HG03280 (cell line): ENCODE data around the gene LMBR1.
"Not testable (repeated sequence)": the region's sequence is repeated elsewhere in the genome, so short reads cannot be mapped to it uniquely, and the experiment has no call there.

Experiments
- ATAC-seq: cut with Tn5 transposase; IDR thresholded peaks from one replicate; pipeline ENCODE4 v1.9.1; 2021; ENCODE audit warnings: mild to moderate bottlenecking, moderate library complexity; ENCODE audit not compliant: unreplicated experiment

LMBR1 gene

DNA sequence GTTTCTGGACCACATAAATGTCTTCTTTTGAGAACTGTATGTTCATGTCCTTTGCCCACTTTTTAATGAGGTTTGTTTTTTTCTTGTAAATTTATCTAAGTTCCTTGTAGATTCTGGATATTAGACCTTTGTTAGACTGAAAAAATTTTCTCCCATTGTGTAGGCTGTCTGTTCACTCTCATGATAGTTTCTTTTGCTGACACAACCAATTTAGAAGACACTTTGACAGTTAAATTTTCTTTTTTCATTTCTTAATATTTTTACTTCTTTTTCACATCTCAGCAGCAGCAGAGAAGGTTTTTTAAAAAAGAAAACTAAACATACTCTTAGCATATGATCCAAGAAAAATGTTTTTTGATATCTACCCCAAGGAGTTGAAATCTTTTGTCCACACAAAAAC, 190.6 kb downstream of the LMBR1 start:
- no peak for ATAC-seq

DNA sequence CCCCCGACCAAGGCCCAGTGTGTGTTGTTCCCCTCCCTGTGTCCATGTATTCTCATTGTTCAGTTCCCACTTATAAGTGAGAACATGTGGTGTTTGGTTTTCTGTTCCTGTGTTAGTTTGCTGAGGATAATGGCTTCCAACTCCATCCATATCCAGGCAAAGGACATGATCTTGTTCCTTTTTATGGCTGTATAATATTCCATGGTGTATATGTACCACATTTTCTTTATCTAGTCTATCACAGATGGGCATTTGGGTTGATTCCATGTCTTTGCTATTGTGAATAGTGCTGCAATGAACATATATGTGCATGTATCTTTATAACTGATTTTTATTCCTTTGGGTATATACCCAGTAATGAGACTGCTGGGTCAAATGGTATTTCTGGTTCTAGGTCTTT, 191.2 kb downstream of the LMBR1 start:
- not testable (repeated sequence) for ATAC-seq

DNA sequence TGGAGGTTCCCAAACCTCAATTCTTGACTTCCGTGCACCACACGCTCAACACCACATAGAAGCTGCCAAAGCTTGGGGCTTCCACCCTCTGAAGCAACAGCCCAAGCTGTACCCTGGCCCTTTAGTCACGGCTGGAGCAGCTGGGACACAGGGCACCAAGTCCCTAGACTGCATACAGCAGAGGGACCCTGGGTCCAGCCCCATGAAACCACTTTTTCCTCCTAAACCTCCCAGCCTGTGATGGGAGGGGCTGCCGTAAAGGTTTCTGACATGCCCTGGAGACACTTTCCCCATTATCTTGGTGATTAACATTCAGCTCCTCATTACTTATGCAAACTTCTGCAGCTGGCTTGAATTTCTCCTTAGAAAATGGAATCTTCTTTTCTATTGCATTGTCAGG, 194.5 kb downstream of the LMBR1 start:
- ATAC-seq, result not testable (repeated sequence)

DNA sequence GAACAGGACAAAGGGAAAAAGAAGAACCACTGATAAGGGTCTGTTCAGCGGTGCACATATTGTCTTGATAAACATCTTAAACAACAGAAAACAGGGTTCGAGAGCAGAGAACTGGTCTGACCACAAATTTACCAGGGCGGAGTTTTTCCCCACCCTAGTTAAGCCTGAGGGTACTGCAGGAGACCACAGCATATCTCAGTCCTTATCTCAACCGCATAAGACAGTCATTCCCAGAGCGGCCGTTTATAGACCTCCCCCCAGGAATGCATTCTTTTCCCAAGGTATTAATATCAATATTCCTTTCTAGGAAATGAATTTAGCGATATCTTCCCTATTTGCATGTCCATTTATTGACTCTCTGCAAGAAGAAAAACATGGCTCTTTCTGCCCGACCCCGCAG, 195.7 kb downstream of the LMBR1 start:
- not testable (repeated sequence) for ATAC-seq

DNA sequence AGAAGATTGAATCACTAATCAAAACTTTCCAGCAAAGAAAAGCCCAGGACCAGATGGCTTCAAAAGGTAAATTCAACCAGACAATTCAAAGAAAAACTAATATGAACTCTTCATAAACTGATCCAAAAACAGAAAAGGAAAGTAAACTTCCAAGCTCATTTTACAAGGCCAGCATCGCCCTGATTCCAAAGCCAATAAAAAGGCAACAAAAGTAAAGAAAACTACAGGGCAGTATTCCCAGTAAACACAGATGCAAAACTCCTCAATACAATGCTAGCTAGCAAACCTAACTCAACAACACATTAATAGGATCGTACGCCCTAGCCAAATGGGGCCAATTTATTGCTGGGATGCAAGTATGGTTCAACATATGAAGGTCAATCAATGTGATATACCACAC, 199.4 kb downstream of the LMBR1 start:
- no peak for ATAC-seq

DNA sequence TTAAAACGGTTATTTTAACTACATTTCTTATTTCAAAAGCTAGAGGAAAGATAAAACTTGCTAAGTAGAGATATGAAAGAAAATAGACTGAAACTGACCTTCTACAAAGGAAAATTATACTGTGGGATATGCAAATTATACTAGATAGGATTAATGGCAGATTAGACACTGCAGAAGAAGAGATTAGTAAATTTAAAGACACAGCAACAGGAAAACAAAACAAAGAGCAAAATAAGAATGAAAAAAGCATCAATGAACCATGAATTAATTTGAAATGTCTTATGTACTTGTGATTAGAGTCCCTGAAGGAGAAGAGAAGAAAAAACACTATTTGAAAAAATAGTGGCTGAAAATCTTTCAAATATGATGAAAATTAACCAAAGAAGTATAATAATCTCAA, 200.1 kb downstream of the LMBR1 start:
- no peak for ATAC-seq

DNA sequence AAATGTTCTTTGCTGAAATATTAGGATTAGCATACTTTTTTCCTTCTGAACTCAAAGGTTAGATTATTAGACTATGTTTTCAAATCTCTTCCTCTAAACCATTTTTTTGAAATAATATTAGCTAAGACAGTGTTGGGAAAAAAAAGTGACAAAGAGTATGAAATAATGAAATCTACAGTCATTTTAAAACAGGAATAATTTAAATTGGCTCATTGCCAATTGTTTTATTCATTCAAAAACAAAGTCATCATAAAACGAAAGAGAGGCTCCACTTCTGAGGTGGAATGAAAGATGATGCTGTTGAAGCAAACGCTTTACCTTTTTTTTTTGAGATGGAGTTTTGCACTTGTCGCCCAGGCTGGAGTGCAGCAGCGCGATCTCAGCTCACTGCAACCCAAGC, 201.2 kb downstream of the LMBR1 start:
- no peak for ATAC-seq

DNA sequence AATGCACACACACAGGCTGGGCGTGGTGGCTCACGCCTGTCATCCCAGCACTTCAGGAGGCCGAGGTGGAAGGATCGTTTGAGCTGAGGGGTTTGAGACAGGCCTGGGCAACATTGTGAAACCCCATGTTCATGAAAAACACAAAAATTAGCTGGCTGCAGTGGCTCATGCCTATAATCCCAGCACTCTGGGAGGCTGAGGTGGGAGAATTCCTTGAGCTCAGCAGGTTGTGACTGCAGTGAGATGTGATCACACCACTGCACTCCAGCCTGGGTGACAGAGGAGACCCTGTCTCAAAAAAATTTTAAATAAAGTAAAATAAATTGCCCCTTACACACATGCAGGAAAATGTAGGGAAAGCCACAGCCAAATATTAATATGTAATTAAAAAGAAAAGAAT, 208.3 kb downstream of the LMBR1 start:
- no peak for ATAC-seq

DNA sequence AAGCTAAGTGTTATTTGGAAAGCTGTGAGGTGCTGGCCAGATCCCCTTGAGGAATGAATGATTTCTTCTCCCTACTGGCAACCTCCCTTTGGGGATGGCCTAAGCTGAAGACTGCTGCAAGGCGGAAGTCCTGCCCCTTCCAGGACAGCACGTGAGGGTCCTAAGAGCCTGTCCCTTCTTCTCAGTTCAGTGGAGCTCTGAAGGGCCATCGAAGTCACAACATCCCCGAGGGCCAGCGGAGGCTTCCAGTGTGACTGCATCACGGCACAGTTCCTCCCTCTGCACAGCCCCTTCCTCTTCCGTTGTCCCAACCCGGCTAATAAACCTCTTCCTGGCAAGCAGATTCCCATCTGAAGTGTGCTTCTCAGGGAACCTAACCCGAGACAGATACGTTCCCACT, 208.7 kb downstream of the LMBR1 start:
- ATAC-seq, result no peak

DNA sequence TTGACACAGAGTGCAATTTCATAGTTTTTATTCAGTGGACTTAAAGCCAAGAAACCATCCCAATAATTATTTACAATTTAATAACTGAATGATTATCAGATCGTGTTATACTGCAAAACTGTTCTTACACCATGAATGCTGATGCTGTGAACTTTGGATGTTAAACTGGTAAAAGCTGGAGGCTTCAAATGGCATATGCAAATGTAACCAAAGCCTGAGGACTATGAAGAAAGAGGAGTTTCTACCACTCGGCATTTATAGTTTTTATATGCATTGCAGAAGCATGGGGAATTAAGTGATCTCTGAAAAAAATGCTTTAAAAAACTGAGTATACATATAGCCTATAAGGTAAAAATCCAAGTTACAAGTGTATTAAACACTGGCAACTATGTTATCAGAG, 210.1 kb downstream of the LMBR1 start:
- no peak for ATAC-seq

DNA sequence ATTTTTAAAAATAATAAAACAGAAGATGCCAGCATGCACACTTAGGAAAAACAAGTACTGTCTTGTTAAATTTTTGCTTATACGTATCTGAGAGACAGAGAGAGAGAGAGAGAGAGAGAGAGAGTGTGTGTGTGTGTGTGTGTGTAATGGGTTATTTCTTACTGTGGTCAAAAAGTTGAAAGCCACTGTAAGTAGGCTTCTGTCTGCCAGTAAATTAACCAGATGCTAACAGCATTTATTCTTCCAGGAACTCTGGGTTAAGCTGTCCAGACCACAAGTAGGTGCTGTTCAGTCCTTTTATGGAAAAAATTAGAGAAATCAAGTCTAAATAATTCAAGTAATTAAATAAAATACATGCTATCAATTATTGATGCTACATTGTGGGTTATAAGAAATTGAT, 212.7 kb downstream of the LMBR1 start:
- ATAC-seq, result no peak

DNA sequence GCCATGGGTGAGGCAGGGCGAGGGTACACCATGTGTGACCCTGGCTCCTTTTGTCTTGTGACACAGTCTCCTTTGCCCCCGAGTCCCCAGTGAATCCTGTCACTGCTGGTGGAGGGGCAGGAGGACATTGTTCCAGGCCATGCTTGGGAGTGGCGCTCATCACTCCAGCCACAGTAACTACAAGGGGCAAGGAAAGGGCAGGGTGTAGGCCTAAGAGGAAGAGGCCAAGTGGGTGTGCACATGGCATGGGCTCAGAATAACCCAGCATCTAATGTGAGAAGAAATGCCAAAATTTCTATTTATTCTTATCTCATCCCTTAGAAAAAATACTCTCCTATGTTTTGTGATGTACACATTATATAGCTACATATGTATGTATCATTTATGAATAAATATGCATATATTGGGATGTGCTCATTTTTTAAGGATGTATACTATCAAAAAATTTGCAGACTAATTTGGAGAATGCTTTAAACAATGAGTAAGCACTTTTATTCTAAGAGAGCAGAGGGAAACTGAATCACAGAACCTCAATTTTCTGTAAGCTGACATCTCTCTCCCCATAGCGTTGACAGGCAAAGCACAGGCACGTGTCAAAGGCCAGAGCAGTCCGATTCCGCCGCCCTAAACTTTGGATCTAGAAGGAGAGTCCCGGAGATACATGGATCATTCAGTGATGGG, 215.5 kb downstream of the LMBR1 start:
- no peak for ATAC-seq

DNA sequence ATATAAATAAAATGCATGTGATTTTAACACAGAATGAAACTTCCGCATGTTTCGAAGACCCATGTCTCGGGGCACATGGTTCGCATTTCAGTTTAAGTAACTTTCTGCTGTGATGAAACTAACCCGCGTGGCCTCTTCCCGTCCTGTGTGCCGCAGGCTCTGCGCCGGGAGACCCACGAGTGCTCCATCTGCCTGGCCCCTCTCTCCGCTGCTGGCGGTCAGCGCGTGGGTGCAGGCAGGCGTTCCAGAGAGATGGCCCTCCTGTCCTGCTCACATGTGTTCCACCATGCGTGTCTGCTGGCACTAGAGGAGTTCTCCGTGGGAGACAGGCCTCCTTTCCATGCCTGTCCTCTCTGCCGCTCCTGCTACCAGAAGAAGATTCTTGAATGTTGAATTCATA, 216.7 kb downstream of the LMBR1 start:
- ATAC-seq, result no peak

DNA sequence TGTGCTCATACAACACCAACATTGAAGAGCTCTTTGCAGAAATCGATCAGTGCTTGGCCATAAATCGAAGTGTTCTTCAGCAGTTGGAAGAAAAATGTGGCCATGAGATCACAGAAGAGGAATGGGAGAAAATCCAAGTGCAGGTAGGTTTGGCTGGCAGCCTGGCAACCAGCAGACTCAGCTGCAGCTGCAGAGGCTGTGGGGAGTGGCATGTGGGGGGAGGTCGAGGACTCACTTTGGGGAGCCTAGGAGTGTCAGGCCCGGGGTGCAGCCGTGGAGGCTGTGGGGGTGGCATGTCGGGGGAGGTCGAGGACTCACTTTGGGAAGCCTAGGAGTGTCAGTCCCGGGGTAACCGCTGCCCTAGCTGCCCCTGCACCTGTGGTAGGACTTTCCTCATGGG, 217.3 kb downstream of the LMBR1 start:
- ATAC-seq, result no peak

DNA sequence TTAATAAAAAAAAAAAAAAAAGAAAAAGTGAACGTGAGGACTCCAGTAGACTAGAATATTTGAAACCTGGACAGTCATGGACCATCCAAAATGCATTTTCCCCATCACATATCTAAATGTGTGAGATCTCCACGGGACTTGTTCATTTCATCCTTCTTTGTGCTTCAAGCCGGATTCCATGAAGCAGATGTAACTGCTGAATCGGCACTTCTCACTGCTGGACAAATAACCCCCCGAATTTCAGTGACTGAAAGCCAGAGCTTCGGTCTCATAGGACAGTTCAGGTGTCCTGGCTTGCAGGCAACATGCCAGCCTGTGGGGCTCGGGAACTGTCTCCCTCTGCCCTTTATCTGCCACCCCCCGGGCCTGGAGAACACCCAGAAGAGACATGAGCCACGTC, 219.1 kb downstream of the LMBR1 start:
- ATAC-seq, result no peak

DNA sequence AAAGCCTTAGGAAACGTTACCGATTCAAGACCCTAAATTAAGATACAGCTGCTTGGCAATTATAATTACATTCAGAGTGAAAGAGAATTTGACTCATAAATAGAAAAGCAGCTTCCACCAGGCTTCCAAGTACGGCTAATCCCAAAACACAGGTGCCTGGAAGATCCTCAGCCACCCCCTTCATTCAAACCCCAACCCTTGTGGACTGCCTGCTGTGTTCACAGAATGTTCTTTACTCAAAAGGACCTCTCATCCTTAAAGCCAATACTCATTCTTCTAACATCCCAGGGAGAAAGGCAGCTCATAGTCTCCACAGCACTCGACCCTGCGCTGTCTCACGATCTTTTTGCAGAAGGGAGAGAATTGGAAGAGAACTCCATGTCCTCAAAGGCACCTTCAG, 219.5 kb downstream of the LMBR1 start:
- no peak for ATAC-seq

DNA sequence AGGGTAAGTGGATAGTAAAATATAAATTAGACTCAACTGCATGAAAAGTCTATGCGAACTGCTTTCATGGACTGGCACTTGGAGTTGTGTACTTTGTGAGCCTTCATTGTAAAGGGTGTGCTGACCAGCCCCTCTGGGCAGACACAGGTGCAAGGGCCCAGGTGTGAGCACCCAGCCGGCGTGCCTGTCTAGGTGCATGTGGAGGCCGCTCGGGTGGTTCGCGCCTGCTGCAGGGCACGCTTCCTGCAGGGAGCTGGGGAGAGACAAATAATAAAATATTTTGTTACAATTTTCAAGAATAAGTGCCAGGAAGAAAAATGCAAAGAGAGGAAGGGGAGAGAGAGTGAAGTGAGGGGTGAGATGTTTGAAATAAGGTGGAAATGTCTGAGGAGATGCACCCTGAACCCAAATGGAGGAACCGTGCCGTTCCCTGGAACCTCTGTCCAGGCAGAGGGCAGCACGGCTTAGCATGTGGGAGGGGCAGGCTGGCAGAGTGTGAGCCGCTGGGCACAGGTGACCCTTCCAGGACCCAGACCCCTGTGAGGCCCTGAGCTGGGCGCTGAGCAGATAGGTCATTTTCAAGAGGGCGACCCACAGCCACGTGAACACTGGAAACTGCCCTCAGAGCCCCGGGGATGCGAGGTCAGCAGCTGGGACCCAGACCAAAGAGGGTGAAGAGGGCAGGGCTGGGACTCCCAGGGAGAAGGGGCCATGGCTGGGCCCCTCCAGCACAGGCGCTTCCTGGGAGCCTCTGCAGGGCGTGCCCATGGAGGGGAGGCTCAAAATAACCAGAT, 223.8 kb downstream of the LMBR1 start:
- ATAC-seq, result no peak

DNA sequence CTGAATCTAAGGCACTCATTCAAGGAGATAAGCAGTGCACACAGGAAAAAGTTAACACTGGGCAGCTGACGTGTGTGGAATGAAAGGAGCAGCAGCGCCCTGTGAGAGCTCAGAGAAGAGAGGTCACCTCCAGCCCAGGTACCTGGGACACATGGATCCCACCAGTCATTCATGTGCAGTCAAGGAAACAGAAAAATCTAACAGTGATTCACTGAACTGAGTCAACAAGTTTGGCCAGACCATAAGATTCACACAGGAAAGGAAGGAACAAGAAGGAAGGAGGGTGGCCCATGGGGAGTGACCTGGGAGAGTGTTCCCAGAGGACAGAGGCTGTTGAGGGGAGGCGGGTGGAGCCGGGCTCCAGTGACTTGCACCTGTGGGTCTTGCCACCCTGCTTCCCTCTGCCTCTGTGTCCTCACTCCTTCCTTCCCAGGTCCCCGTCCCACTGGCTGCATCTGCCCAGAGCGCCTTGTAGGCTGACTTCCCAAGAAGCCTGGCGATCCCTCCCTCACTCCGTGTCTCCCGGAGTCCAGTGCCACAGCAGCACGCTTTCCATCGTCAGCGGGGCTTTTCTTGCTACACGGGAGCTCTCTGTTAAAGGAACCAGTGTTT, 224.7 kb downstream of the LMBR1 start:
- ATAC-seq, result no peak

DNA sequence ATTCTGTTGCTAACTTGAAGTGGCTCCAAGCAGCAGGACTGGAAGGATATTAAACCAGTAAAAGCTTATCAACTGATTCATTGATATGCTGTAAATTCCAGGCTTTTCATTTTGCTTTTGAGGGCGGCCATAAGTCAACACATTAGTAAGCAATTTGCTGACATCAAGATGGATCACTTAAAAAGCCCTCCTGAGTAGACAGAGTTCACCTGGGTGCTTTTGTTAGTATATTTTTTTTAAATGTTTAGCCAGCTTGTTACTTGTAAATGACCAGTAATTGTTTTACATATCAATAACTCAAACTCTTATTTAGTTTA, 225.9 kb downstream of the LMBR1 start:
- no peak for ATAC-seq

DNA sequence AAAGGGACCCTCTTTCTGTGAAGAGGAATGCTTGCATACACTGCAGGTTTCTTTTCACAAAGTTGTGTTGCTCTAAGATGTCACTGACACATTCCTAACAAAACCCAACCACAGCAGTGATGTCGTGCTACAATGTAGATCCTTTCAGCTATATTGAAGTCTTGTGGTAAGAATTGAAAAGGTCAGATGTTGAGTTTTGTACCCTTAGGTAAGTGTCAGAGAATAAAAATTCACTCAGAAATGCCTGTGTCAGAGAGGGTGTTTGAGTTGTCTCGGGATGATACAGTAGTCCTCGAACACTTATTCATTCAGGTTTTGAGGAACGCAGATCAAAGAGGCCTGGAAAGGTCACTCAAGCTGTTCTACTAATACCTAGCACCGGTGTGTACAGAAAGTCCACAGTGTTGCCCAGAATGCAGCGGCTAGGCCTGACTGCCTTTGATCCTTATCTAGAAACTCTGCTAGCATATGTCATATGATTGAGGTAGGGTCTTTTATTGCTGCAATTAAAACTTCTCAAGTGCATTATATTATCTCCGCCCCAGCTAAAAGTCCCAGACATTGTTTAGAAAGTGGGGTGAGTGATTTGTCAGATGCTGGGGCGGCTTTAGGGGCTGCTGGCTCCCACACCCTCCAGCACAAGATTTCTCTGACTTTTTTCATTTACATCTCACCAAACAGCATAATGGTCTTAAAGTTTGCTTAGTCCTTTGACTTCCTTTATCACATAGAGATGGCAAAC, 226.4 kb downstream of the LMBR1 start:
- no peak for ATAC-seq

DNA sequence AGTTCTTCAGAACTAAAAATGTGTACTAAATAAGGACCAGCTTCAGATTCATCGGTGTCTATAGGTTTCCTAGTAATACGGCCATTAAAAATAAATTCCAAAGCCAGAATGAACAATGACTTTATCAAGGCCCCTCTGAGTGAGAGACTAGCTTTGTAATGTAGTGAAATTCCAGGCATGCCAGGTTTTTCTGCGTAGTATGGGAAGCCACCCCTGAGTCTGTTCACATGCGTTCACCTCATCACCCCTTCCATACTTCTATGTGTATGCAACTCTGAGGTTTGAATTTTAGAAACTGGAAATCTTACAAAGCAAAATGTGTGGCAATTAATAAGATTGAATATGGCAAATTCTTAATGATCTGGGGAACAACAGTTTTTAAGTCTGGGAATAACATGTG, 227.9 kb downstream of the LMBR1 start:
- ATAC-seq, result no peak

DNA sequence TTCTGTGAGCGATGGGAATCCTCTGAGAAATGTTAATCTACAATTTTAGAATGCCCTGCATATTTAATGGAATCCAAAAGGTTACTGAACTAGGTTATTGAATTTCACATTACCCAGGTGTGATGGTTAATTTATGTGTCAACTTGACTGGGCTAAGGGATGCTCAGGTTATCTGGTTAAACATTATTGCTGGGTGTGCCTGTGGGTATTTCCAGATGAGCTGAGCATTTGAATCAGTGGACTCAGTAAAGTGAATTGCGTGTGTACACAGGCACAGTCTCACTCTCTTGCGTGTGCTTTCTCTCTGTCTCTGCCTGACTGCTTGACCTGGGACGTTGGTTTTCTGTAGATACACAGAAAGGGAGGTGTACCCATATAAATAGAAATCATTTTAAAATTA, 230.7 kb downstream of the LMBR1 start:
- ATAC-seq, result no peak
